Measurements from ENCODE around the gene LYAR. TPM values are rescaled to one million over a fixed set of nuclear protein-coding genes. Genes with fewer than 3 reads are reported as not detected.

LYAR gene, protein sequence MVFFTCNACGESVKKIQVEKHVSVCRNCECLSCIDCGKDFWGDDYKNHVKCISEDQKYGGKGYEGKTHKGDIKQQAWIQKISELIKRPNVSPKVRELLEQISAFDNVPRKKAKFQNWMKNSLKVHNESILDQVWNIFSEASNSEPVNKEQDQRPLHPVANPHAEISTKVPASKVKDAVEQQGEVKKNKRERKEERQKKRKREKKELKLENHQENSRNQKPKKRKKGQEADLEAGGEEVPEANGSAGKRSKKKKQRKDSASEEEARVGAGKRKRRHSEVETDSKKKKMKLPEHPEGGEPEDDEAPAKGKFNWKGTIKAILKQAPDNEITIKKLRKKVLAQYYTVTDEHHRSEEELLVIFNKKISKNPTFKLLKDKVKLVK
- 1 to 10 TPM; 2.8 to 6.3 (median 4.4) TPM for total RNA-seq

DNA sequence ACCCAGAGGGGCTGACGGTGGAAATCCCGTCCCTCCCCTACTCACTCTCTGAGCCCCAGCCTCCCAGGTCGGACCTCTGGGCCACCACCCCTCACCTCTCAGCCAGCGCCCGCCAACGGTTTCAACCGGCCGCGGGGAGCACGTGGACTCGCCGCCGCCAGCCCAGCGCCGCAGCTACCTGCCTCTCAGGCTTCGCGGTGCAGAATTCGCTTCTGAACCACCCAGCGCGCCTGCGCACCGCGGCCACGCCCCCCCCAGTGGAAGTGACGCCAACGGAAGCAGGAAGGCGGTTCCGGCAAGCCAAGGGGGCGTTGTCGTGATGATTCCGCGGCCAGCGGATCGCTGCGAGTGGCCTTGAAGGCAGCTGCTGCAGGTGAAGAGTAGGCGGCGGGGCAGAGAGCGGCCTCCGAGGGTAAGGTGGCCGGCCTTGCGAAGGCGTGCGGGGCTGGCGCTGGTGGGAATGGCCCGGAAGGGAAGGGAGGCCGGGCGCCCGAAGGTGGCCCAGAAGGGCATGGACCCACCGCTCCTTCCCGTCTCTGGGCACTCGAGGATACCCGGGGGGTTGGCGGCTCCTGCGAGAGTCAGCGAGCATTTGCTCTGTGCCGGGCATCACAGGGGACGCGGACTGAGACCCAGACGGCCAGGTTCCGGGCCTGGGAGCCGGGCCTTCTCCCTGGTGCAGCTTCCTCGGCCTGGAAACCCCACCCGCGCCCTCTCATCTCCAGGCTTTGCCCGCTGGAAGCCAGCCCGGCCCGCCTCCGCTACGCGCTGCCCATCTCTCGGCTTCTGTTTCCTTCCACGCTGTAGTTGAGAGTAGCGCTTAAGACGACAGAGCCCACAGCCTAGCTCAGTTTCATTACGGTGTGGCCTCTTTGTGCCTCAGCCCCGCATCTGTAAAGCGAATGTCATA lies at the start of gene LYAR, which contains the start of gene ZBTB49:
TSS of gene LYAR (minus strand) at position 214 of the 910 bp plus-strand sequence. CDS start 6,412 bp downstream, outside the sequence.
TSS of gene ZBTB49 (plus strand) at position 311 of the 910 bp plus-strand sequence. CDS start 9,695 bp downstream, outside the sequence.
- TF ChIP-seq, protein P1, sequence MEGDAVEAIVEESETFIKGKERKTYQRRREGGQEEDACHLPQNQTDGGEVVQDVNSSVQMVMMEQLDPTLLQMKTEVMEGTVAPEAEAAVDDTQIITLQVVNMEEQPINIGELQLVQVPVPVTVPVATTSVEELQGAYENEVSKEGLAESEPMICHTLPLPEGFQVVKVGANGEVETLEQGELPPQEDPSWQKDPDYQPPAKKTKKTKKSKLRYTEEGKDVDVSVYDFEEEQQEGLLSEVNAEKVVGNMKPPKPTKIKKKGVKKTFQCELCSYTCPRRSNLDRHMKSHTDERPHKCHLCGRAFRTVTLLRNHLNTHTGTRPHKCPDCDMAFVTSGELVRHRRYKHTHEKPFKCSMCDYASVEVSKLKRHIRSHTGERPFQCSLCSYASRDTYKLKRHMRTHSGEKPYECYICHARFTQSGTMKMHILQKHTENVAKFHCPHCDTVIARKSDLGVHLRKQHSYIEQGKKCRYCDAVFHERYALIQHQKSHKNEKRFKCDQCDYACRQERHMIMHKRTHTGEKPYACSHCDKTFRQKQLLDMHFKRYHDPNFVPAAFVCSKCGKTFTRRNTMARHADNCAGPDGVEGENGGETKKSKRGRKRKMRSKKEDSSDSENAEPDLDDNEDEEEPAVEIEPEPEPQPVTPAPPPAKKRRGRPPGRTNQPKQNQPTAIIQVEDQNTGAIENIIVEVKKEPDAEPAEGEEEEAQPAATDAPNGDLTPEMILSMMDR (IDR thresholded peaks at IDR 0.05) = no peak
- TF ChIP-seq POLR2A (IDR thresholded peaks at IDR 0.05) = peak; percentile 35 to 74
- H3K36me3 ChIP-seq = no peaks in the 10 kb centered on the region
- peaks cover 3 to 24% (median 9%) of the 10 kb centered on the region in 4 donors for H3K4me1 ChIP-seq
- H3K9me3 ChIP-seq = no peaks in the 10 kb centered on the region
- no peaks in the 10 kb centered on the region for H3K27me3 ChIP-seq
- peak; percentile 89 to 97 (median 97) for DNase-seq
- H3K27ac ChIP-seq = peak within 1 kb of the TSS; percentile 73 to 81 (median 76)
- peak within 1 kb of the TSS; percentile 70 to 93 (median 82) for H3K4me3 ChIP-seq

DNA sequence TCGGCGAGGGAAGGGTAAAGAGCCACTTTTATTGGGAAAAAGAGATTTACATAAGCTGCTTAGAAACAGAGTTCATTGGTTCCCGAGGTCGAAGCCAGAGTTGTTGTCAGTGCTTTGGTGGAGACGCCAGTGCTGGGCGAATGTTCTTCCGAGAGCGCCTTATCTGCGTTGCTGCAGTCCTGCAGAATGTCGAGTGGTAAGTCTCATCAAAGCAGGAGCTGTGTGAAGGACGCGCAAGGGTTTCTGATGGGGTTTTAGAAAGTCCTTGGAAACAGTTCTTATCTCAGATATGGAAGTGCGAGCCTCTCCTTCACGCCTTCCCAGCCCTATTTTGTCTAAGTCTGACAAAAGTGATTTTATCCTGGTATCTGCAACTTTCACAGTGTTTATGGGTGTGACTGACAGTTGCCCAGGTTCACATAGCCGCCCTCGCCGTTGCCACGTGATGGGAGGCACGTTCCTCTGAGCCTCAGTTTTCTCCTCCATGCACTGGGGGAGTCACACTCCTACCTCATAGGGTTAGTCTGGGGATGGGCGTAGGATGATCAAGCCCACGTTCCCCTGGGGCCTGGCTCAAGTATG lies 49.6 kb upstream of the LYAR start:
- DNase-seq = no peak
- no peaks in the 10 kb centered on the region for H3K4me1 ChIP-seq
- H3K27me3 ChIP-seq = no peaks in the 10 kb centered on the region
- TF ChIP-seq, protein P1 (IDR thresholded peaks at IDR 0.05) = no peak
- no peak for TF ChIP-seq POLR2A (IDR thresholded peaks at IDR 0.05)
- H3K9me3 ChIP-seq = no peaks in the 10 kb centered on the region
- H3K36me3 ChIP-seq = no peaks in the 10 kb centered on the region
- no peak overlapping the region for H3K27ac ChIP-seq
- H3K4me3 ChIP-seq = no peak overlapping the region

DNA sequence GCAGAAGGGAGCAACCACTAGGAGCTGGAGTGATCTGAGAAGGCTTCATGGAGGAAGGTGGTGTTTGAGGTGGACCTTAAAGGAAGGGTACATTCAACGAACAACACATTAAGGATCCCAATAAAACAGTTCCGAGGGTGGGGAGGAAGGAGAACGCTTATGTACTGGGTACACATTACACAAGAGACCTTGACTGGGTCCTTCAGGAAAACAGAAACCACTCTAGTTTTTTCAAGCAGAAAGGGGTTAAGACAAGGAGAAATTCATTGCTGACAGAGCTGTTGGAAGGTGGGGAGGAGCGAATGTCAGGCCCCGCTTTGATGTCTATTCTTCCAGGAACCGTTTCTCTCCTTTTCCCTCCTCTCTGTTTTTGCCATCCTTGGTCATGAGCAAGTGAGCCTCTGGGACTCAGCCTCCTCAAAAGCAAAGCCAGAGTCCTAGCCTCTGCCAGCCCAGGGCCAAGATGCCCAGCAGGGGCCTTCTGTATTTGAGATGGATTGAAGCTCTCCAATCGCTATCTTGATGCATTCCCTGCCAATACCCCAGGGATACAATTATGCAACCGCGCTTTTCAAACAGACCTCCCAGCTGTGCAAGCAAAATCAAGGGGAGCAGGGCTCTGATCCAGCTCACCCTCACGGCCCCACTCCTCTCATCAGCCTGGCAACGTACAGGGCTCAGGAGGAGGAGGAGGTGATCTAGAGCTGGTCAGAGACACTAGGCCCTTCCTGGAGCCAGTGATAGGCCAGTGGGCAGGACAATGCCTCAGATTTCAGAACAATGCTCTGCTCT lies 48.5 kb upstream of the LYAR start:
- Histone ChIP-seq H3K27ac (no peak overlapping the region), H3K36me3 (no peaks in the 10 kb centered on the region), H3K9me3 (no peaks in the 10 kb centered on the region), H3K4me3 (no peak overlapping the region), H3K4me1 (no peaks in the 10 kb centered on the region), H3K27me3 (no peaks in the 10 kb centered on the region)
- no peak for DNase-seq
- no peak for TF ChIP-seq POLR2A (IDR thresholded peaks at IDR 0.05)
- TF ChIP-seq, protein P1 (IDR thresholded peaks at IDR 0.05) = no peak

DNA sequence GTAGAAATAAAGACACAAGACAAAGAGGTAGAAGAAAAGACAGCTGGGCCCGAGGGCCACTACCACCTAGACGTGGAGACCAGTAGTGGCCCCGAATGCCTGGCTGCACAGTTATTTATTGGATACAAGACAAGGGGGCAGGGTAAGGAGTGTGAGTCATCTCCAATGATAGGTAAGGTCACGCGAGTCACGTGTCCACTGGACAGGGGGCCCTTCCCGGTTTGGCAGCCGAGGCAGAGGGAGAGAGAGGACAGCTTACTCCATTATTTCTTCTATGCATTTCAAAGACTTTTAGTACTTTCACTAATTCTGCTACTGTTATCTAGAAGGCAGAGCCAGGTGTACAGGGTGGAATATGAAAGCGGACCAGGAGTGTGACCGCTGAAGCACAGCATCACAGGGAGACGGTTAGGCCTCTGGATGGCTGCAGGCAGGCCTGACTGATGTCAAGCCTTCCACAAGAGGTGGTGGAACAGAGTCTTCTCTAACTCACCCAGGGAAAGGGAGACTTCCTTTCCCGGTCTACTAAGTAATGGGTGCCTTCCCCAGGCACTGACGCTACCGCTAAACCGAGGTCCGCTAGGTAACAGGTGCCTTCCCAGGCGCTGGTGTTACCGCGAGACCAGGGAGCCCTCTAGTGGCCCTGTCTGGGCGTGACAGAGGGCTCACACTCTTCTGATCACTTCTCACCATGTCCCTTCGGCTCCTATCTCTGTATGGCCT lies 45.0 kb upstream of the LYAR start:
- H3K27me3 ChIP-seq = no peaks in the 10 kb centered on the region
- no peaks in the 10 kb centered on the region for H3K4me1 ChIP-seq
- peak; percentile 63 to 92 (median 76) for DNase-seq
- TF ChIP-seq POLR2A (IDR thresholded peaks at IDR 0.05) = no peak
- TF ChIP-seq, protein P1 (IDR thresholded peaks at IDR 0.05) = peak in 5 of 6 experiments; percentile 14 to 82 (median 80)
- H3K9me3 ChIP-seq = no peaks in the 10 kb centered on the region
- H3K4me3 ChIP-seq = no peak overlapping the region
- H3K27ac ChIP-seq = no peak overlapping the region
- no peaks in the 10 kb centered on the region for H3K36me3 ChIP-seq
